H9 (cell line): ENCODE data around the gene BUD13. TPM values are rescaled to one million over a fixed set of nuclear protein-coding genes. Genes with fewer than 3 reads are reported as not detected.
A peak's percentile ranks its signal among the peaks of the same experiment; 100 is the strongest.

Source experiments
- DNase-seq: peaks from one replicate; pipeline ENCODE4 v3.0.0-alpha.2; 2017
- H2AFZ ChIP-seq: one replicate; pipeline ENCODE4 v1.6.1; 2013; ENCODE audit warnings: mild to moderate bottlenecking, low read length, control low read depth, moderate library complexity
- H2AK5ac ChIP-seq: 2 replicates; pipeline ENCODE4 v1.6.1; 2013; ENCODE audit warnings: low read length, control low read depth, mixed read lengths; ENCODE audit not compliant: insufficient read length
- H2BK120ac ChIP-seq: one replicate; pipeline ENCODE4 v1.6.1; 2013; ENCODE audit warnings: low read depth, mild to moderate bottlenecking, low read length, control low read depth, inconsistent platforms; ENCODE audit not compliant: poor library complexity, severe bottlenecking
- H2BK12ac ChIP-seq: 2 replicates; pipeline ENCODE4 v1.6.1; 2013; ENCODE audit warnings: low read length, control low read depth, mixed read lengths, low read depth; ENCODE audit not compliant: insufficient read length
- H2BK15ac ChIP-seq: 2 replicates; pipeline ENCODE4 v1.6.1; 2013; ENCODE audit warnings: low read depth, low read length, control low read depth
- H2BK20ac ChIP-seq: one replicate; pipeline ENCODE4 v1.6.1; 2013; ENCODE audit warnings: low read depth, mild to moderate bottlenecking, low read length, control low read depth, inconsistent platforms; ENCODE audit not compliant: poor library complexity, severe bottlenecking
- H2BK5ac ChIP-seq: 2 replicates; pipeline ENCODE4 v1.6.1; 2013; ENCODE audit warnings: low read length, control low read depth, mixed read lengths; ENCODE audit not compliant: insufficient read length
- H3K14ac ChIP-seq: 2 replicates; pipeline ENCODE4 v1.6.1; 2013; ENCODE audit warnings: low read length, control low read depth; ENCODE audit not compliant: insufficient read depth
- H3K18ac ChIP-seq: 2 replicates; pipeline ENCODE4 v1.6.1; 2013; ENCODE audit warnings: low read depth, mild to moderate bottlenecking, mixed read lengths, low read length, control low read depth; ENCODE audit not compliant: insufficient read length
- H3K23ac ChIP-seq: 2 replicates; pipeline ENCODE4 v1.6.1; 2013; ENCODE audit warnings: low read length, control low read depth, mixed read lengths, low read depth; ENCODE audit not compliant: insufficient read length
- H3K23me2 ChIP-seq: 2 replicates; pipeline ENCODE4 v1.6.1; 2013; ENCODE audit warnings: low read depth, mild to moderate bottlenecking, mixed read lengths, low read length, control low read depth; ENCODE audit not compliant: insufficient read length, poor library complexity, severe bottlenecking
- H3K27ac ChIP-seq: 2 replicates; pipeline ENCODE4 v1.5.1; 2013; ENCODE audit warnings: low read length, control low read depth, mixed read lengths, low read depth; ENCODE audit not compliant: insufficient read length
- H3K27me3 ChIP-seq: 2 replicates; pipeline ENCODE4 v1.6.1; 2013; ENCODE audit warnings: low read length, control low read depth, inconsistent platforms; ENCODE audit not compliant: insufficient read depth
- H3K4ac ChIP-seq: 2 replicates; pipeline ENCODE4 v1.6.1; 2013; ENCODE audit warnings: low read depth, mild to moderate bottlenecking, control low read depth, inconsistent platforms, low read length, moderate library complexity
- H3K4me1 ChIP-seq: 2 replicates; pipeline ENCODE4 v1.6.1; 2013; ENCODE audit warnings: low read length, control low read depth, inconsistent platforms; ENCODE audit not compliant: insufficient read depth
- H3K4me2 ChIP-seq: 2 replicates; pipeline ENCODE4 v1.6.1; 2013; ENCODE audit warnings: low read length, control low read depth, mixed read lengths; ENCODE audit not compliant: insufficient read length, insufficient read depth
- H3K56ac ChIP-seq: 2 replicates; pipeline ENCODE4 v1.6.1; 2013; ENCODE audit warnings: low read depth, mild to moderate bottlenecking, mixed read lengths, low read length, control low read depth; ENCODE audit not compliant: insufficient read length
- H3K79me1 ChIP-seq: 2 replicates; pipeline ENCODE4 v1.6.1; 2013; ENCODE audit warnings: low read depth, mild to moderate bottlenecking, moderate library complexity, low read length, control low read depth, inconsistent platforms; ENCODE audit not compliant: insufficient read depth, poor library complexity, severe bottlenecking
- H3K79me2 ChIP-seq: 2 replicates; pipeline ENCODE4 v1.6.1; 2013; ENCODE audit warnings: low read length, control low read depth, inconsistent platforms; ENCODE audit not compliant: insufficient read depth
- H3K9ac ChIP-seq: 2 replicates; pipeline ENCODE4 v1.6.1; 2013; ENCODE audit warnings: low read length, control low read depth, mixed read lengths; ENCODE audit not compliant: insufficient read length; ENCODE audit errors: extremely low read depth
- H3K9me3 ChIP-seq: one replicate; pipeline ENCODE4 v1.6.1; 2013; ENCODE audit warnings: low read depth, low read length, inconsistent platforms; ENCODE audit not compliant: control insufficient read depth
- H3T11ph ChIP-seq: one replicate; pipeline ENCODE4 v1.6.1; 2013; ENCODE audit warnings: mild to moderate bottlenecking, low read length, control low read depth, inconsistent platforms
- H4K20me1 ChIP-seq: one replicate; pipeline ENCODE4 v1.6.1; 2013; ENCODE audit not compliant: control insufficient read depth, insufficient read length, insufficient read depth
- H4K5ac ChIP-seq: 2 replicates; pipeline ENCODE4 v1.6.1; 2013; ENCODE audit warnings: low read depth, mild to moderate bottlenecking, mixed read lengths, low read length, control low read depth; ENCODE audit not compliant: insufficient read length
- H4K8ac ChIP-seq: replicated peaks from 2 replicates; pipeline ENCODE4 v1.6.1; 2013; ENCODE audit warnings: low read length, control low read depth, mixed read lengths, low read depth; ENCODE audit not compliant: insufficient read length
- H4K91ac ChIP-seq: 2 replicates; pipeline ENCODE4 v1.6.1; 2013; ENCODE audit warnings: low read depth, mild to moderate bottlenecking, moderate library complexity, mixed read lengths, low read length, control low read depth; ENCODE audit not compliant: insufficient read length
- H3K27ac Mint-ChIP-seq, 3 experiments: 2 replicates in 2 of 3; 3 replicates in 1 of 3; pipeline ENCODE4 v1.8.0; 2020 to 2021; ENCODE audit warnings: mixed read lengths in 3 of 3, mild to moderate bottlenecking in 1 of 3, moderate library complexity in 1 of 3
- H3K27me3 Mint-ChIP-seq: 2 replicates; pipeline ENCODE4 v1.8.0; 2021; ENCODE audit warnings: low read depth, mild to moderate bottlenecking, moderate library complexity, mixed read lengths
- H3K36me3 Mint-ChIP-seq, 3 experiments: 2 replicates in 2 of 3; 3 replicates in 1 of 3; pipeline ENCODE4 v1.8.0; 2020 to 2021; ENCODE audit warnings: low read depth in 3 of 3, mixed read lengths in 3 of 3; ENCODE audit not compliant: insufficient read depth in 1 of 3
- H3K4me1 Mint-ChIP-seq, 2 experiments: 2 replicates each; pipeline ENCODE4 v1.8.0; 2020; ENCODE audit warnings: mixed read lengths in 2 of 2
- H3K4me3 Mint-ChIP-seq, 2 experiments: 2 replicates in 1 of 2; 3 replicates in 1 of 2; pipeline ENCODE4 v1.8.0; 2020 to 2021; ENCODE audit warnings: mild to moderate bottlenecking in 2 of 2, mixed read lengths in 2 of 2, moderate library complexity in 1 of 2
- H3K9me3 Mint-ChIP-seq, 2 experiments: 2 replicates in 1 of 2; 3 replicates in 1 of 2; pipeline ENCODE4 v1.8.0; 2020; ENCODE audit warnings: mild to moderate bottlenecking in 2 of 2, mixed read lengths in 2 of 2, moderate library complexity in 1 of 2
- WGBS: extraction: QIAGEN DNeasy Blood & Tissue Kit; methylation state at CpG from one replicate; pipeline ENCODE4 v1.1.7; 2013; ENCODE audit warnings: missing lambda C conversion rate, low lambda C conversion rate, mixed read lengths; ENCODE audit not compliant: insufficient read length; ENCODE audit errors: extremely low coverage; 5-methylcytosine and 5-hydroxymethylcytosine counted together
- total RNA-seq: library from RNA; stranded (reverse); gene quantifications from 2 replicates; pipeline ENCODE4 v1.2.1, GENCODE V29; 2021
- TF ChIP-seq, protein P1 (sequence below): fragments of 200-600 bp; sonication (generic); conservative IDR thresholded peaks from 3 replicates; pipeline ENCODE4 v1.8.0; 2021; ENCODE audit warnings: antibody characterized with exemption, mild to moderate bottlenecking

Gene BUD13
- total RNA-seq, 1 experiment from 2014 or later = 30.0 TPM

DNA sequence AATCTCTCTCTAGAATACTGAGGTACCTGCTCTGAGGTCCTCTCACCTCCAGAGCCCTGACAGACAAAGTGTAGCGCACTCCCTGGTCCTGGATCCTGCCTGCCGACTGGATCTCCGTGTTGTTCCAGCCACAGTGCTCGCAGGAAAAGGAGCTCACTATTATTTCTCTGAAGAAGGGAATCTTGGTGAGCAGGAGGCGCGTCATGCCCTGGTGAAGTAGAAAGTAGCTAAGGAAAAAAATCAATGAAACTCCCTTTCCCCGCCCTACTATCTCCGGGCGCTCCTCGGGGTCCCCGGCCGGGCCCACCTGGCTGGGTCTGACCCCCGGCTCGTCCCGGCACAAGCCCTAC lies 14.6 kb upstream of the BUD13 start:
- Histone ChIP-seq H4K8ac (no peak overlapping the region), H3K4me2 (peak overlapping the region; percentile 71), H3K14ac (no peak overlapping the region; the same call in 1 of the 2 replicates), H2AFZ (no peak overlapping the region), H2BK20ac (no peak overlapping the region), H3K9ac (peak overlapping the region; percentile 76), H3T11ph (no peak overlapping the region), H4K5ac (no peak overlapping the region), H3K18ac (no peak overlapping the region), H4K91ac (no peak overlapping the region), H2BK12ac (no peak overlapping the region), H3K9me3 (no peaks in the 10 kb centered on the region), H3K4me1 (no peaks in the 10 kb centered on the region; the same call in 1 of the 2 replicates), H3K23me2 (peaks cover 13% of the 10 kb centered on the region), H3K23ac (no peak overlapping the region), H2AK5ac (no peak overlapping the region), H3K79me1 (peaks cover 5% of the 10 kb centered on the region), H3K79me2 (peaks cover 2% of the 10 kb centered on the region; the same call in 1 of the 2 replicates), H2BK15ac (no peak overlapping the region), H4K20me1 (no peaks in the 10 kb centered on the region), H3K27ac (no peak overlapping the region), H3K27me3 (no peaks in the 10 kb centered on the region; the same call in 1 of the 2 replicates), H3K4ac (no peak overlapping the region), H2BK5ac (no peak overlapping the region), H2BK120ac (no peak overlapping the region), H3K56ac (no peak overlapping the region)
- TF ChIP-seq, protein P1, sequence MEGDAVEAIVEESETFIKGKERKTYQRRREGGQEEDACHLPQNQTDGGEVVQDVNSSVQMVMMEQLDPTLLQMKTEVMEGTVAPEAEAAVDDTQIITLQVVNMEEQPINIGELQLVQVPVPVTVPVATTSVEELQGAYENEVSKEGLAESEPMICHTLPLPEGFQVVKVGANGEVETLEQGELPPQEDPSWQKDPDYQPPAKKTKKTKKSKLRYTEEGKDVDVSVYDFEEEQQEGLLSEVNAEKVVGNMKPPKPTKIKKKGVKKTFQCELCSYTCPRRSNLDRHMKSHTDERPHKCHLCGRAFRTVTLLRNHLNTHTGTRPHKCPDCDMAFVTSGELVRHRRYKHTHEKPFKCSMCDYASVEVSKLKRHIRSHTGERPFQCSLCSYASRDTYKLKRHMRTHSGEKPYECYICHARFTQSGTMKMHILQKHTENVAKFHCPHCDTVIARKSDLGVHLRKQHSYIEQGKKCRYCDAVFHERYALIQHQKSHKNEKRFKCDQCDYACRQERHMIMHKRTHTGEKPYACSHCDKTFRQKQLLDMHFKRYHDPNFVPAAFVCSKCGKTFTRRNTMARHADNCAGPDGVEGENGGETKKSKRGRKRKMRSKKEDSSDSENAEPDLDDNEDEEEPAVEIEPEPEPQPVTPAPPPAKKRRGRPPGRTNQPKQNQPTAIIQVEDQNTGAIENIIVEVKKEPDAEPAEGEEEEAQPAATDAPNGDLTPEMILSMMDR = no peak
- no CpG with 5 or more reads among the region's 15 CpGs for WGBS
- peak overlapping the region; percentile 88 to 91 for H3K4me3 Mint-ChIP-seq
- peaks cover 17 to 23% of the 10 kb centered on the region in 2 experiments for H3K4me1 Mint-ChIP-seq
- no peak overlapping the region for H3K27ac Mint-ChIP-seq
- peaks cover 30 to 48% (median 46%) of the 10 kb centered on the region in 3 experiments for H3K36me3 Mint-ChIP-seq
- H3K9me3 Mint-ChIP-seq = no peaks in the 10 kb centered on the region
- H3K27me3 Mint-ChIP-seq = peaks cover 22% of the 10 kb centered on the region
- no peak for DNase-seq
